Measurements from ENCODE around the gene CCDC88A. TPM values are rescaled to one million over a fixed set of nuclear protein-coding genes. Genes with fewer than 3 reads are reported as not detected.

CCDC88A gene
- total and polyA plus RNA-seq, 2 donors (not counting 1 experiment from before 2014, with no cell fraction given), result 40.8 to 56.5 TPM

DNA sequence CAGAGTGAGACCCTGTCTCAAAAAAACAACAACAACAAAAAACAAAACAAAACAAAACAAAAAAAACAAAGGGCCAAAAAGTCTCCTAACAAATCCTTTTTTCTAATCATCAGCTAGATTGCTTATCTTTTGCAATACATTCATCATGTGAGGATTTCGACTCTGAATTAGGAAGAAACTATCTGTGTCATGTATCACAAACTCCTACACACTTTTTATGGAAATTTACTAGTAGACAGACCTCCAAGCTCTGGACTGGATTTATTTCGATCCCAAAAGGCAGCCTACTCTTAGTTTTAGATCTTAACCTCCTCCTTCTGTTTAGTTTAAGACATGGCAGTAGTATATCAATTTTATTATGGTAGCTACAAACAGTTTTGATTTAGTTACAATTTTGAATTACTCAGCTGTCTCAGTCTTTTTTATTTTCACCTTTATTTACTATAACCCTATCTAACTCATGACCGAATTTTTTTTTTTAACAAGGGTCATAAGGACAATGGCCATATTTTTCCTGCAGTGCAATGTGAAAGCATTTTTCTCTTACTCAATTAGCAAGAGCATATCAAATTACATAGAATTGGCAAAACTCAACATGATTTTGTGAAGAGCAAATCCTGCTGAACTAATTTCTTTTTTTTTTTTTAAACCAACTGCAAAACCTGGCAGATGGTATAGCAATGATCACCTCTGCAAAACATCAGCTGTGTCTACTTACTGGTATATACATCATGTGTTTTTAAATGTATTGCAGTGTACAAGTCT is 10.7 kb upstream of the CCDC88A start:
- Histone ChIP-seq H3K4me1 (ENCODE audit: control insufficient read depth, extremely low read depth, insufficient read depth, low read length) (peaks cover 4% of the 10 kb centered on the region), H2AFZ (ENCODE audit: low read length) (no peak overlapping the region), H3K27me3 (ENCODE audit: control insufficient read depth, insufficient read depth, low read length) (no peaks in the 10 kb centered on the region), H4K20me1 (ENCODE audit: control insufficient read depth, extremely low read depth, insufficient read depth, low read length) (no peaks in the 10 kb centered on the region), H3K9ac (ENCODE audit: insufficient read depth, low read length) (no peak overlapping the region), H3K79me2 (ENCODE audit: control insufficient read depth, insufficient read depth, low read length) (no peaks in the 10 kb centered on the region), H3K27ac (ENCODE audit: insufficient read depth, low read length) (no peak overlapping the region), H3K4me3 (replicated peaks in 1 of 4; ENCODE audit: control extremely low read depth in 1 of 4, insufficient read depth in 1 of 4, low read depth in 3 of 4, low read length in 4 of 4) (no peak overlapping the region), H3K9me3 (ENCODE audit: control insufficient read depth, insufficient read depth, low read depth, low read length) (no peaks in the 10 kb centered on the region), H3K36me3 (ENCODE audit: control insufficient read depth, insufficient read depth, low read length) (no peaks in the 10 kb centered on the region), H3K4me2 (ENCODE audit: extremely low read depth, insufficient read depth, low read length) (no peak overlapping the region)
- TF ChIP-seq, protein P1, sequence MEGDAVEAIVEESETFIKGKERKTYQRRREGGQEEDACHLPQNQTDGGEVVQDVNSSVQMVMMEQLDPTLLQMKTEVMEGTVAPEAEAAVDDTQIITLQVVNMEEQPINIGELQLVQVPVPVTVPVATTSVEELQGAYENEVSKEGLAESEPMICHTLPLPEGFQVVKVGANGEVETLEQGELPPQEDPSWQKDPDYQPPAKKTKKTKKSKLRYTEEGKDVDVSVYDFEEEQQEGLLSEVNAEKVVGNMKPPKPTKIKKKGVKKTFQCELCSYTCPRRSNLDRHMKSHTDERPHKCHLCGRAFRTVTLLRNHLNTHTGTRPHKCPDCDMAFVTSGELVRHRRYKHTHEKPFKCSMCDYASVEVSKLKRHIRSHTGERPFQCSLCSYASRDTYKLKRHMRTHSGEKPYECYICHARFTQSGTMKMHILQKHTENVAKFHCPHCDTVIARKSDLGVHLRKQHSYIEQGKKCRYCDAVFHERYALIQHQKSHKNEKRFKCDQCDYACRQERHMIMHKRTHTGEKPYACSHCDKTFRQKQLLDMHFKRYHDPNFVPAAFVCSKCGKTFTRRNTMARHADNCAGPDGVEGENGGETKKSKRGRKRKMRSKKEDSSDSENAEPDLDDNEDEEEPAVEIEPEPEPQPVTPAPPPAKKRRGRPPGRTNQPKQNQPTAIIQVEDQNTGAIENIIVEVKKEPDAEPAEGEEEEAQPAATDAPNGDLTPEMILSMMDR (conservative IDR thresholded peaks at IDR 0.05 in 1 of 2, IDR thresholded peaks at IDR 0.05 in 1 of 2; ENCODE audit: low read depth in 1 of 2, low read length in 2 of 2), result no peak
- no peak for TF ChIP-seq EZH2 (IDR thresholded peaks at IDR 0.05; ENCODE audit: low read length, missing control alignments)
- DNase-seq (ENCODE audit: low read depth in 2 of 2), result peak in 1 of 2 donors; percentile 64

DNA sequence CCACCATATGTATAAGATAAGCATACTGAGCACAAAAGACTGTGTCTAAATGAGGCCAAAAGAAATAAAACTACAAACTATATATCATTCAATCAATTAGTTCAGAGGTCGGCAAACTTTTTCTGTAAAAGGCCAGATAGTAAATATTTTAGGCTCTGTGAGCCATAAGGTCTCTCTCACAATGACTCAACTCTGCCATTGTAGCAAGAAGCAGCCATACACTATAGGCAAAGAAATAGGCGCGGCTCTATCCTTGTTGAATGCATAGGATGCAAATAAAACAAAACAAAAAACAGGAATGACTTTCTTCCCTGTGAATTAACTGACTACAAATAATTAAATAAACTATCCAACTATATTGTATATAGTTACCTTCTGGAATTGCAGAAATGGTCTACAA is 8.6 kb upstream of the CCDC88A start:
- Histone ChIP-seq H3K36me3 (ENCODE audit: control insufficient read depth, insufficient read depth, low read length) (no peaks in the 10 kb centered on the region), H3K4me3 (replicated peaks in 1 of 4; ENCODE audit: control extremely low read depth in 1 of 4, insufficient read depth in 1 of 4, low read depth in 3 of 4, low read length in 4 of 4) (no peak overlapping the region), H3K27ac (ENCODE audit: insufficient read depth, low read length) (no peak overlapping the region), H3K9ac (ENCODE audit: insufficient read depth, low read length) (no peak overlapping the region), H3K79me2 (ENCODE audit: control insufficient read depth, insufficient read depth, low read length) (no peaks in the 10 kb centered on the region), H3K4me1 (ENCODE audit: control insufficient read depth, extremely low read depth, insufficient read depth, low read length) (peaks cover 4% of the 10 kb centered on the region), H3K9me3 (ENCODE audit: control insufficient read depth, insufficient read depth, low read depth, low read length) (no peaks in the 10 kb centered on the region), H3K4me2 (ENCODE audit: extremely low read depth, insufficient read depth, low read length) (no peak overlapping the region), H4K20me1 (ENCODE audit: control insufficient read depth, extremely low read depth, insufficient read depth, low read length) (no peaks in the 10 kb centered on the region), H3K27me3 (ENCODE audit: control insufficient read depth, insufficient read depth, low read length) (no peaks in the 10 kb centered on the region), H2AFZ (ENCODE audit: low read length) (no peak overlapping the region)
- no peak for DNase-seq (ENCODE audit: low read depth in 2 of 2)
- no peak for TF ChIP-seq EZH2 (IDR thresholded peaks at IDR 0.05; ENCODE audit: low read length, missing control alignments)
- TF ChIP-seq, protein P1 (conservative IDR thresholded peaks at IDR 0.05 in 1 of 2, IDR thresholded peaks at IDR 0.05 in 1 of 2; ENCODE audit: low read depth in 1 of 2, low read length in 2 of 2), result no peak

DNA sequence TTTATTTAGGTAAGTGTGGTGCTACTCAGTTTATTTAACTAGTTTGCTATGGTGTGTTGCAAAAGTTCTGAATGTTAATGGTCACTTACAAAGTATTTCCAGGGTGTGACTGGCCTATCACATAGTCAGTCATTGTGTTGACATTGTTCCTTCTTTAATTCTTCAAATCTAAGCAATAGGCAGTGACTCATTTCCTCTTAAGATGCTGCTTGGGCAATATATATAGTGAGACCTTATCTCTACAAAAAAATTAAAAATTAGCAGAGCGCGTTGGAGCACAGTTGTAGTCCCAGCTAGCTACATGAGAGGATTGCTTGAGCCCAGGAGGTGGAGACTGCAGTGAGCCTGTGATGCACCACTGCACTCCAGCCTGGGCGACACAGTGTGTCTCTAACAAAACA is 5.8 kb upstream of the CCDC88A start:
- no peak overlapping the region for H3K9ac ChIP-seq (ENCODE audit: insufficient read depth, low read length)
- no peaks in the 10 kb centered on the region for H3K27me3 ChIP-seq (ENCODE audit: control insufficient read depth, insufficient read depth, low read length)
- no peaks in the 10 kb centered on the region for H3K36me3 ChIP-seq (ENCODE audit: control insufficient read depth, insufficient read depth, low read length)
- peak; percentile 89 to 96 for DNase-seq (ENCODE audit: low read depth in 2 of 2)
- H3K4me3 ChIP-seq (replicated peaks in 1 of 4; ENCODE audit: control extremely low read depth in 1 of 4, insufficient read depth in 1 of 4, low read depth in 3 of 4, low read length in 4 of 4), result no peak overlapping the region
- H3K9me3 ChIP-seq (ENCODE audit: control insufficient read depth, insufficient read depth, low read depth, low read length), result no peaks in the 10 kb centered on the region
- no peaks in the 10 kb centered on the region for H3K79me2 ChIP-seq (ENCODE audit: control insufficient read depth, insufficient read depth, low read length)
- H3K4me1 ChIP-seq (ENCODE audit: control insufficient read depth, extremely low read depth, insufficient read depth, low read length), result peaks cover 4% of the 10 kb centered on the region
- TF ChIP-seq EZH2 (IDR thresholded peaks at IDR 0.05; ENCODE audit: low read length, missing control alignments), result no peak
- TF ChIP-seq, protein P1 (conservative IDR thresholded peaks at IDR 0.05 in 1 of 2, IDR thresholded peaks at IDR 0.05 in 1 of 2; ENCODE audit: low read depth in 1 of 2, low read length in 2 of 2), result no peak
- no peak overlapping the region for H2AFZ ChIP-seq (ENCODE audit: low read length)
- H3K4me2 ChIP-seq (ENCODE audit: extremely low read depth, insufficient read depth, low read length), result peak overlapping the region; percentile 4
- no peaks in the 10 kb centered on the region for H4K20me1 ChIP-seq (ENCODE audit: control insufficient read depth, extremely low read depth, insufficient read depth, low read length)
- H3K27ac ChIP-seq (ENCODE audit: insufficient read depth, low read length), result no peak overlapping the region

Measured in fibroblast of lung (primary cell).